Fibroblast of pulmonary artery (primary cell): ENCODE data around the gene SPATA31E1.
"Not testable (repeated sequence)": the region's sequence is repeated elsewhere in the genome, so short reads cannot be mapped to it uniquely, and the experiment has no call there.

Experiments
- DNase-seq: peaks from one replicate; pipeline ENCODE4 v3.0.0-alpha.2; 2010; ENCODE audit warnings: low read depth
- H3K4me3 ChIP-seq: replicated peaks from 2 replicates; pipeline ENCODE4 v1.5.1; 2011; ENCODE audit warnings: low read depth, mild to moderate bottlenecking, control low read depth, low read length, moderate library complexity
- CTCF ChIP-seq: IDR thresholded peaks from 2 replicates; pipeline ENCODE4 v1.5.1; 2011; ENCODE audit warnings: mild to moderate bottlenecking, control low read depth, low read length, inconsistent platforms; ENCODE audit errors: missing control alignments

Gene SPATA31E1

GRCh38 chr9:87896891-87897290 is 14.2 kb downstream of the SPATA31E1 start:
- DNase-seq, result no peak
- TF ChIP-seq CTCF, result no peak
- no peak overlapping the region for H3K4me3 ChIP-seq

GRCh38 chr9:87898151-87898550 is 15.5 kb downstream of the SPATA31E1 start:
- DNase-seq, result peak; percentile 44
- H3K4me3 ChIP-seq, result no peak overlapping the region
- no peak for TF ChIP-seq CTCF

GRCh38 chr9:87902371-87902770 is 19.7 kb downstream of the SPATA31E1 start:
- H3K4me3 ChIP-seq, result not testable (repeated sequence)

GRCh38 chr9:87909310-87910041 is 26.8 kb downstream of the SPATA31E1 start:
- TF ChIP-seq CTCF, result no peak
- H3K4me3 ChIP-seq, result no peak overlapping the region
- no peak for DNase-seq

More at GRCh38 chr9:87902371-87902770, 19.7 kb downstream of the SPATA31E1 start:
- not testable (repeated sequence) for DNase-seq

GRCh38 chr9:87910821-87911220 is 28.1 kb downstream of the SPATA31E1 start:
- no peak for DNase-seq
- TF ChIP-seq CTCF, result no peak
- no peak overlapping the region for H3K4me3 ChIP-seq

- not testable (repeated sequence) for H3K4me3 ChIP-seq, DNase-seq
Observed at GRCh38 chr9:87917662-87918061, 35.0 kb downstream of the SPATA31E1 start, which contains the start of gene SPATA31C1. Gene SPATA31C1, plus strand, starts transcription at chr9:87917962.

- not testable (repeated sequence) for DNase-seq
Observed at GRCh38 chr9:87919013-87919412, 36.3 kb downstream of the SPATA31E1 start.

GRCh38 chr9:87921561-87921960 is 38.9 kb downstream of the SPATA31E1 start:
- not testable (repeated sequence) for DNase-seq, H3K4me3 ChIP-seq

More at GRCh38 chr9:87919013-87919412, 36.3 kb downstream of the SPATA31E1 start:
- H3K4me3 ChIP-seq, result not testable (repeated sequence)

GRCh38 chr9:87923012-87923411 is 40.3 kb downstream of the SPATA31E1 start:
- H3K4me3 ChIP-seq, DNase-seq: not testable (repeated sequence)

- H3K4me3 ChIP-seq, DNase-seq: not testable (repeated sequence)
Observed at GRCh38 chr9:87924851-87925250, 42.2 kb downstream of the SPATA31E1 start.

- not testable (repeated sequence) for H3K4me3 ChIP-seq, DNase-seq
Observed at GRCh38 chr9:87929152-87929551, 46.5 kb downstream of the SPATA31E1 start.

- DNase-seq, H3K4me3 ChIP-seq: not testable (repeated sequence)
Observed at GRCh38 chr9:87934444-87934843, 51.8 kb downstream of the SPATA31E1 start.

- H3K4me3 ChIP-seq, DNase-seq: not testable (repeated sequence)
Observed at GRCh38 chr9:87937352-87937751, 54.7 kb downstream of the SPATA31E1 start.

- not testable (repeated sequence) for H3K4me3 ChIP-seq, DNase-seq
Observed at GRCh38 chr9:87937918-87938317, 55.2 kb downstream of the SPATA31E1 start.

- not testable (repeated sequence) for H3K4me3 ChIP-seq, DNase-seq
Observed at GRCh38 chr9:87938336-87938735, 55.7 kb downstream of the SPATA31E1 start.
